Ishikawa (cell line): Measurements from ENCODE around the gene ADGRL3.

Experiments used
- CEBPB ChIP-seq: IDR thresholded peaks from 2 replicates; pipeline ENCODE4 v1.6.1; 2012
- CREB1 ChIP-seq: IDR thresholded peaks from 2 replicates; pipeline ENCODE4 v1.6.1; 2012; ENCODE audit warnings: low read depth
- EGR1 ChIP-seq: IDR thresholded peaks from 2 replicates; pipeline ENCODE4 v1.6.1; 2012
- EP300 ChIP-seq: IDR thresholded peaks from 2 replicates; pipeline ENCODE4 v1.6.1; 2012; ENCODE audit warnings: borderline replicate concordance
- FOXM1 ChIP-seq: IDR thresholded peaks from 2 replicates; pipeline ENCODE4 v1.6.1; 2012; ENCODE audit warnings: low read depth, borderline replicate concordance
- MAX ChIP-seq: IDR thresholded peaks from 2 replicates; pipeline ENCODE4 v1.6.1; 2012
- NFIC ChIP-seq: IDR thresholded peaks from 2 replicates; pipeline ENCODE4 v1.6.1; 2012
- RAD21 ChIP-seq: IDR thresholded peaks from 2 replicates; pipeline ENCODE4 v1.6.1; 2012; ENCODE audit warnings: low read depth
- REST ChIP-seq: IDR thresholded peaks from 2 replicates; pipeline ENCODE4 v1.6.1; 2012; ENCODE audit warnings: low read depth, mild to moderate bottlenecking
- TAF1 ChIP-seq: IDR thresholded peaks from 2 replicates; pipeline ENCODE4 v1.6.1; 2012; ENCODE audit warnings: low read depth, mild to moderate bottlenecking
- TCF12 ChIP-seq: IDR thresholded peaks from 2 replicates; pipeline ENCODE4 v1.6.1; 2012; ENCODE audit warnings: low read depth
- TEAD4 ChIP-seq: IDR thresholded peaks from 2 replicates; pipeline ENCODE4 v1.6.1; 2012
- USF1 ChIP-seq: IDR thresholded peaks from 2 replicates; pipeline ENCODE4 v1.6.1; 2012
- YY1 ChIP-seq: IDR thresholded peaks from 2 replicates; pipeline ENCODE4 v1.6.1; 2012; ENCODE audit warnings: low read depth
- ZBTB7A ChIP-seq: IDR thresholded peaks from 2 replicates; pipeline ENCODE4 v1.6.1; 2012; ENCODE audit warnings: low read depth

Gene ADGRL3

GRCh38 chr4:61890321-61890720, 690.2 kb downstream of the ADGRL3 start:
- TF ChIP-seq CREB1 = no peak
- no peak for TF ChIP-seq MAX
- no peak for TF ChIP-seq NFIC
- TF ChIP-seq EP300 = no peak
- no peak for TF ChIP-seq TAF1
- no peak for TF ChIP-seq USF1
- TF ChIP-seq ZBTB7A = no peak
- TF ChIP-seq YY1 = no peak
- no peak for TF ChIP-seq RAD21
- no peak for TF ChIP-seq TEAD4
- TF ChIP-seq TCF12 = no peak
- TF ChIP-seq CEBPB = no peak
- TF ChIP-seq EGR1 = no peak
- TF ChIP-seq FOXM1 = no peak
- TF ChIP-seq REST = no peak

- TF ChIP-seq NFIC (no peak), TCF12 (no peak), USF1 (no peak), CREB1 (no peak), TAF1 (no peak), EP300 (no peak), CEBPB (no peak), FOXM1 (no peak), YY1 (no peak), ZBTB7A (no peak), TEAD4 (no peak), EGR1 (no peak), RAD21 (no peak), REST (no peak), MAX (no peak)
Observed at GRCh38 chr4:61891953-61892352, 691.8 kb downstream of the ADGRL3 start.

- TF ChIP-seq REST = no peak
- TF ChIP-seq EP300 = no peak
- TF ChIP-seq NFIC = no peak
- no peak for TF ChIP-seq RAD21
- no peak for TF ChIP-seq TEAD4
- no peak for TF ChIP-seq CREB1
Observed at GRCh38 chr4:61896634-61897033, 696.5 kb downstream of the ADGRL3 start.

- TF ChIP-seq MAX = no peak
- no peak for TF ChIP-seq ZBTB7A
- TF ChIP-seq RAD21 = no peak
- TF ChIP-seq EP300 = no peak
- no peak for TF ChIP-seq TEAD4
- TF ChIP-seq EGR1 = no peak
- no peak for TF ChIP-seq FOXM1
- TF ChIP-seq YY1 = no peak
- no peak for TF ChIP-seq NFIC
- TF ChIP-seq REST = no peak
- TF ChIP-seq TCF12 = no peak
- no peak for TF ChIP-seq TAF1
- TF ChIP-seq CEBPB = no peak
- TF ChIP-seq CREB1 = no peak
- no peak for TF ChIP-seq USF1
Observed at GRCh38 chr4:61909031-61909430, 708.9 kb downstream of the ADGRL3 start.
